NCI-H1436 treated with DMSO at 0.1 percent for 48 hours (cell line): ENCODE data around the gene MIOS.
A peak's percentile ranks its signal among the peaks of the same experiment; 100 is the strongest.
"Not testable (repeated sequence)": the region's sequence is repeated elsewhere in the genome, so short reads cannot be mapped to it uniquely, and the experiment has no call there.

Experiments
- DNase-seq: peaks from one replicate; lab custom pipeline; 2025; lab: John Stamatoyannopoulos, UW

MIOS gene

DNA sequence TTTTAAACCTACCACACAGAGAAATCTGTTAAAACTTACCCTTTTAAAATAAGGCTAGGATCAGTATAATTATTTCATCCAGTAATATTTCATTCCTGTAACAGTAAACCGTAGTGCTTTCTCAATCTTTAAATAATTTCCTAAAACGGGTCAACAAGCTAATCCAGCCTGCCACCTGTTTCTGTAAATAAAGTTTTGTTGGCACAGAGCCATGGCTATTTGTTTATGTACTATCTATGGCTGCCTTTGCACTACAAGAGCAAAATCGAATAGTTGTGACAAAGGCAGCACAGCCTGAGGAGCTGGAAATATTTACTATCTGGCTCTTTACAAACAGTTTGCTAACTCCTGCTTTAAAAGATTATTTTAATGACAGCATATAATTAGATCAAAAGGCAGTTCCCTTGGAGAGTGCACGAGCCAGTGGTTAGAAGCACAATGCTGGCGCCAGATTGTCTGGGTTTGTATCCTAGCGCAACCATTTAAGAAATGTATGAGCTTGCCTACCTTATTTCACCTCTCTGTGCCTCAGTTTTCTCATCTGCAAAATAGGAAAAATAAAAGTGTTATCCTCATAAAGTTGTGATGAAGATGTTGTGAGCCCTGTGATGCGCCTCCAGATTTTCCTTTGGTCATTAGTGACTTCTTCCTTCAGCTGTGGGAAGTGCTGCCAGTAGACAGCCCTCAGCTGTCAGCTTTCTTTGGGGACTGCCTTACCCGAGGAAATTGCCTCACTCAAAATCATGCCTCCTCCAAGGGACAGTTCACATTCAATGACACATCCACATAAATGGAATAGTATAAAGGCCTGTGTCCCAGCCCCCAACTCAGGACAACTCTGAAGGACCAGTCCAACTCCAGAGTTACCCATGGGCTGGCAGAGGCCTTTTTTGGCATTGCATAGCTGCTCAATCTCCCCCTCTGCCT, 11.8 kb upstream of the MIOS start:
- DNase-seq, result peak; percentile 95

- DNase-seq, result no peak
Observed at GRCh38 chr7:7556852-7557251, 9.8 kb upstream of the MIOS start.

DNA sequence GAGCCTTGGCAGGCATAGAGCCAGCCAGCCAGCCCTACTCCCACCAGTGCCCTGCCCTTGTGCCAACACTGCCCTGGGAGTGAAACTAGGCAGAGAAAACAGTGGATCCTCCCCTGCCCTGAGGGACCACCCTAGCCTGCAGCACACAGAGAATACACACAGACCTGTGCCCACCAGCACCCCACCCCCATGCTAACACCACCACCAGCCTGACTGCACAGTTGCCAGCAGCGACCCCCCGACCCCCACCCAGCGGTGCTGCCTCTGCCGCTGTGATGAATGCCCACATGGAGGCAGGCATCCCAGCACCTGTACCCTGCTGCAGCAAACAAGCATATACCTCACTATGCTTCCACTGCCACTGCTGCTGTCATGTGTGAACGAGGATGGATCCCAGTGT, 9.4 kb upstream of the MIOS start:
- no peak for DNase-seq

GRCh38 chr7:7561591-7561990, 5.1 kb upstream of the MIOS start:
- DNase-seq, result not testable (repeated sequence)

DNA sequence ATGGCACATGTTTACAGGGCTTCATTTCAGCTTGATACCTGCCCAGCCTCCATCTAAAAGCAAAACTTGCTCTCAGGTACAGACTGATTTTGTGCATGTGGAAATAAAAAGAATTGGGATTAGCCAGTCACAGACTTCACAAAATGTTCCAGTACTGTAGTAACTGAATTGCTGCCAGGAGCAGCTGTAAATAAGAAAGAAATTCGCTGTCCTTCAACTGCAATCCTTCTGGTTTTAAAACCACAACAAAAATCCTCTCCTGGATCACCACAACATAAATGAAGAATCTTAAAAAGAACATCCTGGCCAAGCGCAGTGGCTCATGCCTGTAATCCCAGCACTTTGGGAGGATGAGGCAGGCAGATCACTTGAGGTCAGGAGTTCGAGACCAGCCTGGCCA, 3.9 kb upstream of the MIOS start:
- no peak for DNase-seq

DNA sequence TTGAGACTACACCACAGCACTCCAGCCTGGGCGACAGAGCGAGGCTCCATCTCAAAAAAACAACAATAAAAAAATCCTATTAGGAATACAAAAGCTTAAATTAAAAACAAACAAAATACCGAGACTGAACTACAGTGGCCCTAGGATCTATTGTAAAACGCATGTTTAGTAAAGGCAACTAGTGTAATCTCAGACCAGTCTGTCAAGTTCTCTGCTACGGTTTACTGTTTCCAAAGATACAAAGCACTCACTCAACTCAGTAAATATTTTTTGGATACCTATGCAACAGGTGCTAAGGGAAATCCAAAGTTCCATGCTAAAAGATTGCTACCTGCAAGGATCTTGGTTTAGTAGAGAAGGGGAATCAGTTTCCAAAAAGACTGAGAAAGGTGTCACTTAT, 3.4 kb upstream of the MIOS start:
- DNase-seq, result no peak

DNA sequence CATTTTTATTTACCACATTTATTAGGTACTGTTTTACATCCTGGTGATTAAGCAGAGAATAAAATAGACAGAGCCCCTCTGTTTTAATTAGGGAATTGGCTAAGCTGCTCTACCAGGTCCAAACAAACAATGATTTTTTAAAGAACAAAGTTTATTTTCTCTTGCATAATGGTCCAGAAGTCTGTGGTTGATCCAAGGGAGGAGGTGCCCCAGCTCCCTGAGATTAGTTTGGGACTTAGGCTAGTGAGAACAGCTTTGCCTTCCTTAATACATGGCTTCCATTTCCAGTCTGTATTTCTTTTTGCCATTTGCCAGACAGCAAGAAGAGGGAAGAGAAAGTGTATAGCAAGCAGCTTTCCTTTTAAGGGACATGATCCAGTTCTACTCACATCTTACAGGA, 2.9 kb upstream of the MIOS start:
- no peak for DNase-seq

GRCh38 chr7:7564323-7564780, 2.3 kb upstream of the MIOS start:
- DNase-seq, result no peak

DNA sequence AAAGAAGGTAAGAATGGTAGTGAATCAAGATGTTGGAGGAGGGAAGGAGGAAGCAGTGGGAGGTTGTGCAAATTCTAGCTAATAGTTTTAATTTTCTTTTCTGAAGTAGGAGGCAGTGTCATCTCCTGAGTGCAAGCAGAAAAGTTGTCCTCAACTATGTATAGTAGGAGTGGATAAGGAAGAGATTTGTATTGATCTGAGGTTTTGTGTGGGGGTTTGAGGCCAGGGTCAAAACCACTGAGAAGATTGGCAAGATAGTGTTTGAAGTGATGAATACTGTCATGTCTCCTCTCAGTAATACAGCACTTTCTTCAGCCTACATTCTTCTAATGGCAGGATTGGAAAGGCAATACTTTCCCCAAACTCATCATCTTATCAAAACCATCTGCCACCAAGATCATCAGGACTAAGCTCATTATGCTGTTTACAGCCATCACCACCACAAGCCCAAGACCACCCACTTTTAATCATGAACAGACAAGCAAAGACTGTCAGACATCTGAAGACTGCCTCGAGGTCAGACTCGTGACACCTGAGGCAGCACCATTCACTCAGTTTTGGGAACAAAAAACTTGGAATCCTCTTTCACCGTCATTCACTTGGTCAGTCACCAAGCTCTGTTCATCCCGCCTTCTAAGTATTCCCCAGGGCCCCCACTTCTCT, 1.5 kb upstream of the MIOS start:
- no peak for DNase-seq

DNA sequence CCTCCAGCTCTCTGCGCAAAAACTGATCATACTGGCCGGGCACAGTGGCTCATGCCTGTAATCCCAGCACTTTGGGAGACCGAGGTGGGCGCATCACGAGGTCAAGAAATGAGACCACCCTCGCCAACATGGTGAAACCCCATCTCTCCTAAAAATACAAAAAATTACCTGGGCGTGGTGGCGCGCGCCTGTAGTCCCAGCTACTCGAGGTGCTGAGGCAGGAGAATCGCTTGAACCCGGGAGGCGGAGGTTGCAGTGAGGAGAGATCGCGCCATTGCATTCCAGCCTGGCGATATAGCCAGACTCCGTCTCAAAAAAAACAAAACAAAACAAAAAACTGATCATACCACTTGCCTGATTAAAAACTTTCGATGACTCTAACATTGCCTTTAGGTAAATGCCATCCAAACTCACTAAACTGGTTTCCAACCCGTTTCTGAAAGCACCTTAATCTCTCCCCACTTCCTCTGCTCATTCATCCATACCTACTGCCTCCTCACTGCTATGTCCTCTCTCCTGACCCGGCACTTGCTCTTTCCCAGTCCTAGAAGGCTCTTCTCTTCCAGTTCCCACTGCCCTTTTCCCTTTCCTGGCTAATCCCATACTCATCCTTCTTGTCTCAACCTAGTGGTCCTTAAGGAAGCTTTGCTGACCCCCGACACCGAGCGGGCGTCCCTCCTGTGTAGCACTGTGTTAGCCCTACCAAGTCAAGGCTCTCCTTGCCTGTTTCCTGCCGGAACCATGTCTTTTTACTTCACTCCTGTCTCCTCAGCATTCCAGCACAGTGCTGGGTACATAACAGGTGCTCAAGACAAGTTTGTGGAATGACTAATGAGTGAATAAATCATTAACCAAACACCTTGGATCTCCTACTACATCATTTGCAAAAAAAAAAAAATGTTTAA, 686 bp upstream of the MIOS start:
- no peak for DNase-seq

- no peak for DNase-seq
Observed at GRCh38 chr7:7567898-7568531, 1.3 kb downstream of the MIOS start.

GRCh38 chr7:7568553-7568952, 1.9 kb downstream of the MIOS start:
- no peak for DNase-seq

- no peak for DNase-seq
Observed at GRCh38 chr7:7569081-7569527, 2.4 kb downstream of the MIOS start.

GRCh38 chr7:7569615-7570014, 2.9 kb downstream of the MIOS start:
- DNase-seq, result no peak

- DNase-seq, result no peak
Observed at GRCh38 chr7:7570584-7570983, 3.9 kb downstream of the MIOS start.

DNA sequence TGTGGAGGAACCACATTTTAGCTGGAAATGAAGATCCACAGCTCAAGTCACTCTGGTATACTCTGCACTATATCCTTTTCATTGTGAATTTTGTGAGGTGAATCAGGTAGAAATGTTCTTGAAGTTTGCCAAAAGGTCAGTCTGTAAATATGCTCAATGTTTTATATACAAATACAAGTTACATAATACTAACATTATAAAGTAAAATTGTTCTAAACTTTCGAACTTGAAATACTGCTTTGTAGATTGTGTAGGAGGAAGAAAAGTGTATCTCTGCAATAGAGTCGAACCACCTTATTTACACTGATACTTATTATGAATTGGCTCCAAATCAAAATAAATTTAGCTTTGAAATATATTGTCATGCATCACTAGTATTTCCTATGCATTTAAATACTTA, 7.0 kb downstream of the MIOS start:
- no peak for DNase-seq

GRCh38 chr7:7576344-7576743, 9.7 kb downstream of the MIOS start:
- DNase-seq, result no peak

- no peak for DNase-seq
Observed at GRCh38 chr7:7577888-7578287, 11.2 kb downstream of the MIOS start.

DNA sequence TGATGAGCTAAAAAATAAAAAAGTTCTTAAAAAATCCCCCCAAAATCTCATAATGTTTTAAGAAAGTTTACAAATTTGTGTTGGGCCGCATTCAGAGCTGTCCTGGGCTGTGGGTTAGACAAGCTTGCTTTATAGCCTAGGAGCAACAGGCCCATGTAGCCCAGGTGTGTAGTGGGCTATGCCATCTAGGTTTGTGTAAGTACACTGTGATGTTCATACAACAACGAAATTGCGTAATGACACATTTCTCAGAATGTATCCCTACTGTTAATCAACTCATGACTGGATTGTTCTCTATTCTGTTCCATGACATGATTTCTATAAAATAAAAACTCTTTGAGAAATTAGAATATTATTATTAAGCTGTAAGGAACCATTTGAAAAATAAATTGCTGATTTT, 13.0 kb downstream of the MIOS start:
- no peak for DNase-seq

GRCh38 chr7:7581531-7582179, 15.0 kb downstream of the MIOS start:
- DNase-seq, result no peak

- DNase-seq, result no peak
Observed at GRCh38 chr7:7582596-7582995, 15.9 kb downstream of the MIOS start.
